ENCODE data around the gene KRTAP4-2. TPM values are rescaled to one million over a fixed set of nuclear protein-coding genes. Genes with fewer than 3 reads are reported as not detected.
A peak's percentile ranks its signal among the peaks of the same experiment; 100 is the strongest.

Gene KRTAP4-2
- total RNA-seq, 2 experiments from 2014 or later = not detected

GRCh38 chr17:41186872-41187271 is 8.9 kb upstream of the KRTAP4-2 start:
- Mint-ChIP-seq H3K9me3 (ENCODE audit: low read depth) (no peaks in the 10 kb centered on the region), H3K27ac (no peak overlapping the region), H3K27me3 (peaks cover 4% of the 10 kb centered on the region), H3K4me1 (no peaks in the 10 kb centered on the region), H3K36me3 (ENCODE audit: low read depth) (no peaks in the 10 kb centered on the region), H3K4me3 (no peak overlapping the region)
- intact Hi-C loops (cut with DNase I, micrococcal nuclease) = no loop called here
- no peak for ATAC-seq
- POLR2A ChIA-PET = no interaction called here
- CTCF ChIA-PET = interaction anchor here (0.7 to 1.7 kb wide), 2 partner anchors 8 to 14 kb away, joined by 3 to 4 read pairs; no protein-coding TSS in a partner anchor
- no peak for DNase-seq

- POLR2A ChIA-PET = no interaction called here
These were observed 7.0 kb upstream of the KRTAP4-2 start for GRCh38 chr17:41185001-41185400.

GRCh38 chr17:41184480-41184961 is 6.5 kb upstream of the KRTAP4-2 start, which contains the start of gene KRTAP4-1:
KRTAP4-1 (minus strand) TSS chr17:41184911; CDS start chr17:41184854, 57 bp downstream.
- ChIA-PET POLR2A (no interaction called here), CTCF (interaction anchor here (0.8 kb wide), 1 partner anchor 421 kb away, joined by 3 read pairs; no protein-coding TSS in a partner anchor)
- Mint-ChIP-seq H3K36me3 (ENCODE audit: low read depth) (no peaks in the 10 kb centered on the region), H3K27ac (no peak within 1 kb of the TSS), H3K27me3 (peaks cover 4% of the 10 kb centered on the region), H3K9me3 (ENCODE audit: low read depth) (no peaks in the 10 kb centered on the region), H3K4me3 (no peak within 1 kb of the TSS), H3K4me1 (no peaks in the 10 kb centered on the region)
- no peak for ATAC-seq
- no peak for DNase-seq
- intact Hi-C loops (cut with DNase I, micrococcal nuclease) = no loop called here

More at GRCh38 chr17:41185001-41185400, 7.0 kb upstream of the KRTAP4-2 start:
- no peak overlapping the region for H3K27ac Mint-ChIP-seq
- ATAC-seq (no peak), DNase-seq (no peak)
- H3K4me1 Mint-ChIP-seq = no peaks in the 10 kb centered on the region
- H3K4me3 Mint-ChIP-seq = no peak overlapping the region
- intact Hi-C loops (cut with DNase I, micrococcal nuclease) = no loop called here
- peaks cover 4% of the 10 kb centered on the region for H3K27me3 Mint-ChIP-seq
- CTCF ChIA-PET = interaction anchor here (0.8 kb wide), 1 partner anchor 420 kb away, joined by 3 read pairs; no protein-coding TSS in a partner anchor
- H3K36me3 Mint-ChIP-seq (ENCODE audit: low read depth) = no peaks in the 10 kb centered on the region
- H3K9me3 Mint-ChIP-seq (ENCODE audit: low read depth) = no peaks in the 10 kb centered on the region

GRCh38 chr17:41178843-41179616 is 1.0 kb upstream of the KRTAP4-2 start:
- DNase-seq = no peak
- Mint-ChIP-seq H3K27me3 (no peaks in the 10 kb centered on the region), H3K9me3 (ENCODE audit: low read depth) (no peaks in the 10 kb centered on the region), H3K4me1 (no peaks in the 10 kb centered on the region), H3K4me3 (no peak overlapping the region), H3K27ac (no peak overlapping the region), H3K36me3 (ENCODE audit: low read depth) (no peaks in the 10 kb centered on the region)
- ChIA-PET CTCF (interaction anchor here (0.6 to 0.9 kb wide), 2 partner anchors 8 to 319 kb away, joined by 3 to 4 read pairs; no protein-coding TSS in a partner anchor), POLR2A (no interaction called here)
- ATAC-seq = no peak
- intact Hi-C loops (cut with DNase I, micrococcal nuclease) = no loop called here

- ChIA-PET POLR2A (no interaction called here), CTCF (interaction anchor here (0.9 kb wide), 1 partner anchor 9 kb away, joined by 4 read pairs; no protein-coding TSS in a partner anchor)
These were observed 320 bp upstream of the KRTAP4-2 start for GRCh38 chr17:41178341-41178740.

GRCh38 chr17:41176744-41177387 is 1.2 kb downstream of the KRTAP4-2 start:
- DNase-seq = no peak
- no peak overlapping the region for H3K27ac Mint-ChIP-seq
- H3K4me3 Mint-ChIP-seq = no peak overlapping the region
- ChIA-PET POLR2A (no interaction called here), CTCF (interaction anchor here (0.7 to 1.0 kb wide), 2 partner anchors 8 to 22 kb away, joined by 3 read pairs; no protein-coding TSS in a partner anchor)
- no peaks in the 10 kb centered on the region for H3K9me3 Mint-ChIP-seq (ENCODE audit: low read depth)
- H3K27me3 Mint-ChIP-seq = no peaks in the 10 kb centered on the region
- H3K4me1 Mint-ChIP-seq = peaks cover 3% of the 10 kb centered on the region
- no peak for ATAC-seq
- intact Hi-C loops (cut with DNase I, micrococcal nuclease) = no loop called here
- no peaks in the 10 kb centered on the region for H3K36me3 Mint-ChIP-seq (ENCODE audit: low read depth)

More at GRCh38 chr17:41178341-41178740, 320 bp upstream of the KRTAP4-2 start:
- H3K27me3 Mint-ChIP-seq = no peaks in the 10 kb centered on the region
- no peak overlapping the region for H3K27ac Mint-ChIP-seq
- intact Hi-C loops (cut with DNase I, micrococcal nuclease) = no loop called here
- H3K4me1 Mint-ChIP-seq = peaks cover 1% of the 10 kb centered on the region
- ATAC-seq (peak; percentile 78), DNase-seq (no peak)
- no peaks in the 10 kb centered on the region for H3K36me3 Mint-ChIP-seq (ENCODE audit: low read depth)
- no peak overlapping the region for H3K4me3 Mint-ChIP-seq
- no peaks in the 10 kb centered on the region for H3K9me3 Mint-ChIP-seq (ENCODE audit: low read depth)

- peaks cover 3% of the 10 kb centered on the region for H3K4me1 Mint-ChIP-seq
- POLR2A ChIA-PET = no interaction called here
- ATAC-seq (no peak), DNase-seq (no peak)
- H3K9me3 Mint-ChIP-seq (ENCODE audit: low read depth) = no peaks in the 10 kb centered on the region
- CTCF ChIA-PET = no interaction called here
- intact Hi-C loops (cut with DNase I, micrococcal nuclease) = no loop called here
- H3K27ac Mint-ChIP-seq = no peak overlapping the region
- no peaks in the 10 kb centered on the region for H3K36me3 Mint-ChIP-seq (ENCODE audit: low read depth)
- H3K4me3 Mint-ChIP-seq = no peak overlapping the region
- H3K27me3 Mint-ChIP-seq = no peaks in the 10 kb centered on the region
These were observed 6.1 kb downstream of the KRTAP4-2 start for GRCh38 chr17:41171886-41172285.

GRCh38 chr17:41168121-41168520 is 9.9 kb downstream of the KRTAP4-2 start, which contains the start of gene KRTAP4-3:
KRTAP4-3 (minus strand) TSS chr17:41168221; CDS start chr17:41168172, 49 bp downstream.
- ATAC-seq = no peak
- no peaks in the 10 kb centered on the region for H3K9me3 Mint-ChIP-seq (ENCODE audit: low read depth)
- CTCF ChIA-PET = no interaction called here
- peaks cover 2% of the 10 kb centered on the region for H3K27me3 Mint-ChIP-seq
- H3K4me3 Mint-ChIP-seq = no peak within 1 kb of the TSS
- H3K36me3 Mint-ChIP-seq (ENCODE audit: low read depth) = no peaks in the 10 kb centered on the region
- H3K27ac Mint-ChIP-seq = no peak within 1 kb of the TSS
- DNase-seq = no peak
- POLR2A ChIA-PET = no interaction called here
- intact Hi-C loops (cut with DNase I, micrococcal nuclease) = no loop called here
- no peaks in the 10 kb centered on the region for H3K4me1 Mint-ChIP-seq

GRCh38 chr17:41167561-41167960 is 10.5 kb downstream of the KRTAP4-2 start:
- intact Hi-C loops (cut with DNase I, micrococcal nuclease) = no loop called here
- H3K27ac Mint-ChIP-seq = no peak overlapping the region
- ATAC-seq = no peak
- peaks cover 2% of the 10 kb centered on the region for H3K27me3 Mint-ChIP-seq
- no peaks in the 10 kb centered on the region for H3K4me1 Mint-ChIP-seq
- DNase-seq = no peak
- H3K9me3 Mint-ChIP-seq (ENCODE audit: low read depth) = no peaks in the 10 kb centered on the region
- ChIA-PET POLR2A (no interaction called here), CTCF (no interaction called here)
- no peak overlapping the region for H3K4me3 Mint-ChIP-seq
- H3K36me3 Mint-ChIP-seq (ENCODE audit: low read depth) = no peaks in the 10 kb centered on the region

- CTCF ChIA-PET = no interaction called here
- intact Hi-C loops (cut with DNase I, micrococcal nuclease) = no loop called here
- Mint-ChIP-seq H3K27ac (no peak overlapping the region), H3K36me3 (ENCODE audit: low read depth) (no peaks in the 10 kb centered on the region), H3K9me3 (ENCODE audit: low read depth) (no peaks in the 10 kb centered on the region), H3K4me3 (no peak overlapping the region), H3K4me1 (no peaks in the 10 kb centered on the region), H3K27me3 (peaks cover 2% of the 10 kb centered on the region)
- no peak for DNase-seq
- no peak for ATAC-seq
- POLR2A ChIA-PET = no interaction called here
These were observed 14.2 kb downstream of the KRTAP4-2 start for GRCh38 chr17:41163828-41164227.

- peaks cover 4% of the 10 kb centered on the region for H3K27me3 Mint-ChIP-seq
- CTCF ChIA-PET = no interaction called here
- H3K9me3 Mint-ChIP-seq (ENCODE audit: low read depth) = no peaks in the 10 kb centered on the region
- DNase-seq = no peak
- no peak within 1 kb of the TSS for H3K4me3 Mint-ChIP-seq
- no peaks in the 10 kb centered on the region for H3K36me3 Mint-ChIP-seq (ENCODE audit: low read depth)
- POLR2A ChIA-PET = no interaction called here
- intact Hi-C loops (cut with DNase I, micrococcal nuclease) = no loop called here
- no peak for ATAC-seq
- no peak within 1 kb of the TSS for H3K27ac Mint-ChIP-seq
- no peaks in the 10 kb centered on the region for H3K4me1 Mint-ChIP-seq
These were observed 17.4 kb downstream of the KRTAP4-2 start, which contains the start of gene KRTAP4-4 for GRCh38 chr17:41160648-41161047. KRTAP4-4 (minus strand) TSS chr17:41160748; CDS start chr17:41160691, 57 bp downstream.

All from activated CD4-positive, alpha-beta T cell treated with anti-CD3 and anti-CD28 coated beads for 36 hours (primary cell).